Measurements from ENCODE around the gene CD1B.

GRCh38 chr1:158311066-158311465 is 20.3 kb downstream of the CD1B start:
- no peak for TF ChIP-seq CTCF (conservative IDR thresholded peaks at IDR 0.05; ENCODE audit: low read length)
- TF ChIP-seq EZH2phosphoT487 (IDR thresholded peaks at IDR 0.05; ENCODE audit: borderline replicate concordance): no peak
